HG02870 (cell line): ENCODE data around the gene TBL3.

Experiments used
- ATAC-seq: cut with Tn5 transposase; IDR thresholded peaks from one replicate; pipeline ENCODE4 v1.9.1; 2021; ENCODE audit warnings: mild to moderate bottlenecking, moderate library complexity; ENCODE audit not compliant: unreplicated experiment

TBL3 gene

GRCh38 chr16:1981398-1981836 is 9.6 kb downstream of the TBL3 start, which contains the start of gene NOXO1:
TSS of gene NOXO1 (minus strand) at chr16:1981469. CDS start at chr16:1981179, 290 bp downstream.
- ATAC-seq = no peak

- no peak for ATAC-seq
These were observed 10.2 kb downstream of the TBL3 start for GRCh38 chr16:1982013-1982433.

- no peak for ATAC-seq
These were observed 11.2 kb downstream of the TBL3 start for GRCh38 chr16:1982991-1983543.

- ATAC-seq = peak; percentile 76
These were observed 11.9 kb downstream of the TBL3 start, which contains the start of gene GFER for GRCh38 chr16:1983544-1984346. TSS of gene GFER (plus strand) at chr16:1984193. CDS start at chr16:1984219, 26 bp downstream.

- ATAC-seq = peak; percentile 27
These were observed 12.7 kb downstream of the TBL3 start for GRCh38 chr16:1984347-1985225.

GRCh38 chr16:1985466-1986150 is 13.8 kb downstream of the TBL3 start:
- ATAC-seq = no peak

GRCh38 chr16:1987198-1987597 is 15.3 kb downstream of the TBL3 start:
- no peak for ATAC-seq

GRCh38 chr16:1989209-1990100 is 17.6 kb downstream of the TBL3 start, which contains the start of gene SYNGR3:
TSS of gene SYNGR3 (plus strand) at chr16:1989970. CDS start at chr16:1990103, 133 bp downstream.
- no peak for ATAC-seq

- no peak for ATAC-seq
These were observed 18.2 kb downstream of the TBL3 start for GRCh38 chr16:1990101-1990350.

GRCh38 chr16:1990351-1991134 is 18.7 kb downstream of the TBL3 start:
- ATAC-seq = no peak

- no peak for ATAC-seq
These were observed 19.3 kb downstream of the TBL3 start for GRCh38 chr16:1991135-1991551.

GRCh38 chr16:1991588-1991947 is 19.7 kb downstream of the TBL3 start:
- ATAC-seq = no peak

- ATAC-seq = no peak
These were observed 20.3 kb downstream of the TBL3 start for GRCh38 chr16:1991948-1992703.

GRCh38 chr16:1992704-1993317 is 21.0 kb downstream of the TBL3 start:
- no peak for ATAC-seq

GRCh38 chr16:1993731-1994131 is 21.9 kb downstream of the TBL3 start:
- no peak for ATAC-seq

- no peak for ATAC-seq
These were observed 25.9 kb downstream of the TBL3 start for GRCh38 chr16:1997494-1998359.

GRCh38 chr16:1998360-1998835 is 26.5 kb downstream of the TBL3 start:
- no peak for ATAC-seq
